Measurements from ENCODE around the gene WIPF1. TPM values are rescaled to one million over a fixed set of nuclear protein-coding genes. Genes with fewer than 3 reads are reported as not detected.

Gene WIPF1, protein sequence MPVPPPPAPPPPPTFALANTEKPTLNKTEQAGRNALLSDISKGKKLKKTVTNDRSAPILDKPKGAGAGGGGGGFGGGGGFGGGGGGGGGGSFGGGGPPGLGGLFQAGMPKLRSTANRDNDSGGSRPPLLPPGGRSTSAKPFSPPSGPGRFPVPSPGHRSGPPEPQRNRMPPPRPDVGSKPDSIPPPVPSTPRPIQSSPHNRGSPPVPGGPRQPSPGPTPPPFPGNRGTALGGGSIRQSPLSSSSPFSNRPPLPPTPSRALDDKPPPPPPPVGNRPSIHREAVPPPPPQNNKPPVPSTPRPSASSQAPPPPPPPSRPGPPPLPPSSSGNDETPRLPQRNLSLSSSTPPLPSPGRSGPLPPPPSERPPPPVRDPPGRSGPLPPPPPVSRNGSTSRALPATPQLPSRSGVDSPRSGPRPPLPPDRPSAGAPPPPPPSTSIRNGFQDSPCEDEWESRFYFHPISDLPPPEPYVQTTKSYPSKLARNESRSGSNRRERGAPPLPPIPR
- 0.61 and 3.5 TPM in 2 replicates for total RNA-seq (2014; rRNA removed; shearing (Covaris generic); ENCODE audit: low replicate concordance)

DNA sequence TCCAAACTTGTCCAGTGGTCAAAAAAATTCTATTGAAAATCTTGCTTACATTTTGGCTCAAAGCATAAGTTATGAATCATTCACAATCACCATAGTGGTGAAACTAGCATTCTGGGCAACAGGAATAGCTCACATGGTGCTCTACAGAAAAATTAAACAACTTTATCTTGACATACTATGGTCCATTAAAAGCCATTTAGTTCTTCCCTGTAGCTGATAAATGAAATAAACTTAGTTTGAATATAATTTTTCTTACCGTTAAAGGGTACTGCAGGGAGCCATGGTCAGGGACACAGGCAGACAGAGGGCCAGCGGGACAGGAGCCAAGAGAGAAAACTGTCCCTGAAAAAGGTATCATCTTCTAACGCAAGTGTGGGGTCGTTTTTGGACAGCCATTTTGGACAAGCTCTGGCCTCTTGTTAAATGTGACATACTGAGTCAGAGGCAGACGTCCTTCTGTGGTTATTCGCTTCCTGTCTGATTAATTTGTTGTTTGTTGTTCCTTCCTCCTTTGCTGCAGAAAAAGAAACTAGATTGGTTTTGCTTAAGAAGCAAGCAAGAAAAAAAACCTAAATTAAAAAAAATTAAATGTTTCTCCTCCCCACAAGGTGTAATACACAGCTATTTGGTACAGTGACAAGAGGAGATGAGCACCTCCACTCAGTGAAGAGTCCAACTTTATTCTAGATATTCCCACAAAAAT lies at the start of gene WIPF1:
WIPF1 (minus strand) TSS at position 460 of the 703 bp plus-strand sequence. CDS start 12,231 bp downstream, outside the sequence.
- no peak for DNase-seq (ENCODE audit: low read depth)
- in situ Hi-C loops (cut with HindIII; ENCODE audit: low pct_unique_long_range_greater_than_20kb, low sequenced_read_pairs) = no loop called here

DNA sequence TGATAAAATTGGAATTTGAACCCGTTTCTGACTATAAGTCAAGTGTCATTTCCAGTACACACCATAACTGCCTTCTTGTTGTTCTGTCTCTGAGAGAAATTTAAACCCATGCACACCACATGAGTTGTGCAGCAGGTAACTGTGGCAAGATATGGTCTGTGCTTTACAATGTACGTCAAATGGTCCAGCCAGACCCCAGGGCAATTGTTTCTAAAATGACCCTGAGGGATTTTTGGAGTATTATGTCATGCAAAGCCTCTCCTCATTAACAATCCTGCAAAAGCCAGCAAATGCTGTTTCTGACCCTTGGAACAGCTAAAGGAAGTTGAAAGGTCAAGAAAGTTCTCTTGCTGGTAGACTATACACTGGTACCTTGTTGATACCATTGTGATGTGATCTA lies 47.7 kb upstream of the WIPF1 start:
- no peak for DNase-seq (ENCODE audit: low read depth)
- in situ Hi-C loops (cut with HindIII; ENCODE audit: low pct_unique_long_range_greater_than_20kb, low sequenced_read_pairs) = no loop called here

DNA sequence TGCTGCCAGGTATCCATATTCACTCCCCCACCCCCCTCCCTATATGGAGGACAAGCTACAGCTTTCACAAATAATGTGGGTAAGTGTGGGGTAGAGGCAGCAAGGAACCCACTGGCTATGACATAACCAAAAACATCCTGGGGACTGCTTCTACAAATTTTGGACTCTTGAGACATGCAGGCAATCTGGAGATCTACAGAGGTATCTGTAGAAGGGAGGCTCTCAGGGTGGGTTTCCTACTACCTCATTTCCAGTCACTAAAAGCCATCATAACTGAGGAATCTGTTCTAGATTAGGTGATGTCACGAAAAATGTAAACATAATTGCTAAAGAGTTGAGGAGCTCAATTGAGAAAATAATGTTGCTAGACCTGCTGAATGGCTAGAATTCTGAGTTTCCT lies 46.8 kb upstream of the WIPF1 start:
- no peak for DNase-seq (ENCODE audit: low read depth)
- in situ Hi-C loops (cut with HindIII; ENCODE audit: low pct_unique_long_range_greater_than_20kb, low sequenced_read_pairs) = no loop called here

DNA sequence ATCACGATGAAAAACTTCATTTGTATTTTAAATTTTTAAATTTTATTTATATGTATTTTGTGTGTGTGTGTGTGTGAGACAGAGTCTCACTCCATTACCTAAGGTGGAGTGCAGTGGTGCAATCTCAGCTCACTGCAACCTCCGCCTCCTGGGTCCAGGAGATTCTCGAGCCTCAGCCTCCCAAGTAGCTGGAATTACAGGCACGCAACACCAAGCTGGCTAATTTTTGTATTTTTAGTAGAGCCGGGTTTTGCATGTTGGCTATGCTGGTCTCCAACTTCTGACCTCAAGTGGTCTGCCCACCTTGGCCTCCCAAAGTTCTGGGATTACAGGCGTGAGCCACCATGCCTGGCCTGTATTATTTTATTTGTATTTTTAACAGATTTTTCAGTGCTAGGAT lies 45.8 kb upstream of the WIPF1 start:
- in situ Hi-C loops (cut with HindIII; ENCODE audit: low pct_unique_long_range_greater_than_20kb, low sequenced_read_pairs) = no loop called here

DNA sequence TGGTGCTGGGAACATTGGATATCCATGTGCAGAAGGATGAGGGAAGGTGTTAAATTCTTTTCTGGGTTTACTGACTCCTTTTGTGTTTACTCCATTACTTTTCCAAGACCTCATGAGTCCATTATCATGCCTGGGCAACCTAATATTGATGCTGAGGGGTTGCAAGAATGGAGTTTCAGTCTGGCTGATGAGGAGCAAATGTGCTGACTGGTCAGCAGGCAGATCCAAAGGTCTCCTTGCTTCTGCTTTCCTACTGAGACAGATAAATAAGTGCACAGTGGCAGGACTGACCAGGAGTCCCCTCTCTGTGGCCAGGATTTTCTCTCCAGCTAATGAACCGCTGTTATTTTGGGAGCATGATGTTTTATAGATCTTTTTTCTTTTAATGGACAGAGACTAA lies 43.6 kb upstream of the WIPF1 start:
- DNase-seq (ENCODE audit: low read depth) = no peak
- in situ Hi-C loops (cut with HindIII; ENCODE audit: low pct_unique_long_range_greater_than_20kb, low sequenced_read_pairs) = no loop called here

More for the DNA sequence above, 45.8 kb upstream of the WIPF1 start:
- DNase-seq (ENCODE audit: low read depth) = no peak

DNA sequence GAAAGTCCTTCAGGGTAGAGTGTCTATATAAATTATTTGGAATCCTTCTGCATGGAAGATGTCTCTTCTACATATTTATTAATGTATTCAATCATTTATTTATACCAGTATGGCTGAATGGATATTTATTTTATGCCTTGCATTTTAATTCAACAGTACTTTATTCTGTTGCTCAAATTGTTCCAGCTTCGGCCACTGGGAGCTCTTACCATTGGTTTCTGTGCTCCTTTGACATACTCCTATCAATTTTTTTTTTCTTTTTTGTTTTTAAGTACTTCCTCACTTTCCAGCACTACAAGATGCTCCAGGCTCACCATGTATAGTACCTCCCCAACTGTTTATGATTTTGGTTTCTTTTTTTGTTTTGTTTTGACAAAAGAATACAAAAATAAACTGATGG lies 39.4 kb upstream of the WIPF1 start:
- in situ Hi-C loops (cut with HindIII; ENCODE audit: low pct_unique_long_range_greater_than_20kb, low sequenced_read_pairs) = no loop called here
- DNase-seq (ENCODE audit: low read depth) = no peak

DNA sequence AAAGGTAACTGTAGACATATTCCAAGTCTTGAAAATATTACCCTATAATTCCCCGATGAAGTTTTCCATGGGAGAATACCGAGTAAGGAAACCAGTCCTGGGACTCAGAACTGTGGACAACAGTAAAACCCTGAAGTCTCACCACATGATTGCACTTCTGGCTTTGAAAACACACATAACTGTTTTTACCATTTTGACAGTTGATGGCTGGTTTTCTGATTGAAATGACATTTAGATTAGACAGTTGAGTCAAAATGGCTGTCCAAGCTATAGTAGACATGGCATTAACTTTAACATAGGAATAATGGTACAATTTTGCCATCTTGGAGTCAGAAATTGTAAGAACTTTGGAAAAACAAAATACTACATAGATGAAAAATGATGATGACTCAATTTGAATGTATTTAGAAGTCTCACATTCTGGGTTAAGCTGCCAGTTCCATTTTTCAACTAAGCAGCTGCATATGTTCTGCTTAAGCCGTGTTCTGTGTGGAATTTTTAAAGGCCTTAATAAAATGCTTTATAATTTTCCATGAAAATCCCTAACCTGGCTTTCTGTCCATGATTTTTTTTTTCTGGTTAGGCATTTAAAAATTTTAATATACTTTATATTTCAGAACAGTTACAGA lies 38.3 kb upstream of the WIPF1 start:
- in situ Hi-C loops (cut with HindIII; ENCODE audit: low pct_unique_long_range_greater_than_20kb, low sequenced_read_pairs) = no loop called here
- DNase-seq (ENCODE audit: low read depth) = no peak

DNA sequence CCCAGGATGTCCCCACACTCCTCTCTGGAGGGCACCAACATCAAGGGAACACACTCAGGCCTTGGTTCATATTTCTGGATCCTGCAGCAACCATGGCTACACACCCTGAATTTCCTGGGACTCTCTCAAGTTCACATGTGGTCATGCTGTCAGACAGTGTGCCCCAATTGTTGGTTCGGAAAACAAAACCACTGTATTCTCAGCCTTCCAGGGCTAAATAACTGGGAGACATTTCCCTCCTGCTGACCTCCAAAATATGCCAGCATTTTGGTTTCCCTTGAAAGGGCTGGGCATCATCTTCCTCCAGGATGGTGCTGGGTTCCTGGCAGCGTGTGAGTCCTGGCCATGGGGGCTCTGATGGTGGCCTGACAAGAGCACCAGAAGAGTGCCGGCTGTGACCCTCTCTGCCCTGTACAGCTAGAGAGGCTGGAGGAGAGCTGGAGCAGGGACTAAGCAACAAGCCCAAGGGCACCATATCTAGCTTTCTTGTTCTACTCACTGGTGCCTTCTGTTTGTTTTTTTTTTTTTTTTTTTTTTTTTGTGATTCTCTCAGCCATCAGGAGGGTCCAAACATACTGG lies 37.5 kb upstream of the WIPF1 start:
- DNase-seq (ENCODE audit: low read depth) = no peak
- in situ Hi-C loops (cut with HindIII; ENCODE audit: low pct_unique_long_range_greater_than_20kb, low sequenced_read_pairs) = no loop called here

DNA sequence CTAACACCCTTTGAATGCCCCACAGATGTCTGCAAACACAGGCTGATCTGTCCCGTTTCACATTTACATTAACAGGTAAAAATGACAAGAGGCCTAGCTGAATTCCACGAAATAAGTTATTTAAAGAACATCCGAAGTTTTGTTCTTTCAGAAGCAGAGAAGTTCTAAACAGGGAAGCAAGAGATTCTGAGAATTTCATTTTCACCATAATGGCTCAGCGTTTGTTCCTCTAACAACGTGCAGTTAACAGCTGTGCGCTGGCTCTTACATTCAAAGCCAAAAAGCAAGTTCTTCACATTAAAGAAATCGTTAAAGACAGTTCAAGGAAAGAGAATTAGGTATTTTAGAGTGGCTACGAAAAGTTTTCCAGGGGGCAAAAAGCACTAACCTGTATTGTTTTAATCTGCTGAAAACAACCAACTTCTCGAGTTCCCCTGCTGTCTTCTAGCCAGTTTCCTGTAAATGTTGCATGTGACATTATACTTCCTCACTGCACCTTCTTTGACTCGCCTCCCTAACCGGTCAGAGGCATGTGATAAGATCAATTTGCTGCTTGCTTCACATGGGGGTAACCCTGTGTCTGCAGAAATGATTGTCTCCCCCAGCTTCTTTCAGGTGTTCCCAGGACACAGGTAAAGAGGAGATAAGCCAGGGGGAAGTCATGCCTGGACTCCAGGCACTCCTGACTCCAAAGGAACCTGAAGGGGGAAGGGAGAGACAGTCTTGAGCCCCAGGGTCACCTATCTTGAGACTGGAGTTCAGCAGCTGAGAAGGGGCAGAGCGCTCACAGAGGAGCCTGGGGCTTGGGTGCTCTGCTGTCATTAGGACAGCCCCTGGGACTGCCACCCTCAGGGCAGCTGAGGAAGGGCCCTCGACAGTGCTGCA lies 36.8 kb upstream of the WIPF1 start:
- in situ Hi-C loops (cut with HindIII; ENCODE audit: low pct_unique_long_range_greater_than_20kb, low sequenced_read_pairs) = no loop called here
- DNase-seq (ENCODE audit: low read depth) = no peak

DNA sequence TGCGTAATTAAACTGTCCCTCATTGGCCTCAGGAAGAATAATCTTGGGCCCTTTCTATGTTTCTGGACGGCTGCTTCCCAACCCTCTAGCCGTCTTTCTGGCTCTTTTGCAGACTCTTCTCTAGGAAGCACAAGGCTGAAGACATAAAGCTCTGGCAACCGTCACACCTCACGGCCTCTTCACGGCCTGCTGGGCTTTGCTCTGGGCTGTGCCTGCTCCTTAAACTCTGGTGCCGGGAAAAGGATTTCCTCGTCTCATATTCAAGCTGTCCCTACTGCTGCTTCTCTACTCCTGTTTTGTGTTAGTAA lies 36.0 kb upstream of the WIPF1 start:
- in situ Hi-C loops (cut with HindIII; ENCODE audit: low pct_unique_long_range_greater_than_20kb, low sequenced_read_pairs) = no loop called here
- DNase-seq (ENCODE audit: low read depth) = peak; percentile 44

DNA sequence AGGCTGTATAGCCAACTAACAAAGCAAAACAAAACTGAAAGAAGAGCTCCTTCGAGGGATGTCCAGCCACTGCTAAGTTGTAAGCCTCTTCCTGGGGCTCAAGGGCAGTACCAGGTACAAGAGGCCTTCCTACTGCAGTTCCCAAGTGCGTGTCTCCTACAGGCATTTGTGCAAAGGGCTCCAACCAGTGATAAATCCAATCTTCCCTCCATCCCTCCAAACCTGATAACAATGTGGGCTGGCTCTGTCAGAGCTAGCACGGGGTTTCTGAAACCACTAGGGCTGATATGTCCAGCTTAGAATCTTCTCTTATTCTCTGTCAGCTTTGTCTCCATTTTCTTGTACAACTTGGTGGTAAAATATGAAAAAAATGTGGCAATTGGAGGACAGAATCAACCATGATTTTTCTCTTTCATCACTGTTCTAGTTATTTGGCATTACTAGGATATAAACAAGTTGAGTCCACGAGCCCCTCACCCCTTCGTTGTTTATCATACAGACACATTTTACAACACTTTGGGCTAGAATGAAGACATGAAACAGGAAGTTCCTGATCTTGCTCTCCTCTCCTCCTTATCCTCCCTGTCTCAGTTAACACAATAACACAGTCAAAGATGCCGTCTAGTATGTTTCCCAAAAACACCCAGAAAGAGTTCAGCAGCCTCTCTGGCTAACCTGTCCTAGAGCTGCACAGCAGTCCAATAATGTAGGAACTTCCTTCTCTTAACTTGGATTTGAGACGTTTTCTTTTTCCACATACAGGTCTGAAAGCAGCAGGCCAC lies 35.4 kb upstream of the WIPF1 start:
- no peak for DNase-seq (ENCODE audit: low read depth)
- in situ Hi-C loops (cut with HindIII; ENCODE audit: low pct_unique_long_range_greater_than_20kb, low sequenced_read_pairs) = no loop called here

DNA sequence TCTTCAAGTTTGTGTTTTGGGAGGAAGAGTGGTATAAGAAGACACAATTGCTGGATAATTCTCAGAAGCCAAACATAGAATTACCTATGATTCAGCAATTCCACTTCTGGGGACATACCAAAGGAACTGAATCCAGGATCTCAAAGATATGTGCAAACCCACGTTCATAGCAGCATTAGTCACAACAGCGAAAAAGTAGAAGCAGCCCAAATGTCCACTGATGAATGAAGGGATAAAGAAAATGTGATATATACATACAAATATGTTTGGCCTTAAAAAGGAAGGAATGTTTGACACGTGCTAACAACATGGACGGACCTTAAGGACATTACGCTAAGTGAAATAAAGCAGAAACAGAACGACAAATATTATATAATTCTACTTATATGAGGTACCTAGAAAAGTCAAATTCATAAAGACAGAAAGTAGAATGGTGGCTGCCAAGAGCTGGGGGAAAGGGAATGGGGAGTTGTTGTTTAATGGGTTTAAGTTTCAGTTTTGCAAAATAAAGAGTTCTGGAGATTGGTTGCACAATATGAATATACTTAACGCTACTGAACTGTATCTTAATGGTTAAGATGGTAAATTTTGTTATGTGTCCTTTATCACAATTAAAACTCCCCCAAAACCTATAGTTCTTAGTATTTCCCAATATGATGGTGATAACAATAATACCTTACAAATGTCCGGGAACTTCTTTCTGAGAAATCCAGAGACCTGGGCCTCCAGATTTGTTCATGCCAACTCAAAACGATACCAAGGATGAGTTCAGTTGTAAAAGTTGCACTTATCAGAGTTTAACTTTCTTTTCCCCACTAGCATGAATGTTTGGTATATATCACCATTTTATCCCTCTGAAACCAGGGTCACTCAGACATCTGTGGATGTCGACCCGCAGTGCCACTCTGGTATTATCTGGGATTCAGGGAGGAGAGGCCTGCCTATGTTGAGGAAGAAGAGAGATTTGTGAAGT lies 33.7 kb upstream of the WIPF1 start:
- in situ Hi-C loops (cut with HindIII; ENCODE audit: low pct_unique_long_range_greater_than_20kb, low sequenced_read_pairs) = no loop called here
- DNase-seq (ENCODE audit: low read depth) = no peak

DNA sequence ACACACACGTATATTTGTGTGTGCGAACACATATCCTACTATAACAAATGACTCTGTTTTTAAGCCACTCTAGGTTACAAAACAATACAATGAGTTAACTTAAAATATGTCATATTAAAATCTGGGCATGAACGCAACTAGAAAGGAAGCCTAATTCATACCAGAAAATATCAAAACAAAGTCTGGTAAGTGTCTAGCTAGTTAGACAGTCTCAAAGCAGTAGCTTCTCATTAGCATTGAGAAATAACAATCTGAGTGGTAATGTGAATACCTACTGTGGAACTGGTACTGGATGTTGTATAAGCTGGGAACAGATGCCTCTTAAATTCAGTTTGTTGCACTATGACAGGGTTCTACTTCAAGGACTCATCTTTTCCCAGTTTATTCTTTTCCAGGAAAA lies 32.5 kb upstream of the WIPF1 start:
- DNase-seq (ENCODE audit: low read depth) = no peak

DNA sequence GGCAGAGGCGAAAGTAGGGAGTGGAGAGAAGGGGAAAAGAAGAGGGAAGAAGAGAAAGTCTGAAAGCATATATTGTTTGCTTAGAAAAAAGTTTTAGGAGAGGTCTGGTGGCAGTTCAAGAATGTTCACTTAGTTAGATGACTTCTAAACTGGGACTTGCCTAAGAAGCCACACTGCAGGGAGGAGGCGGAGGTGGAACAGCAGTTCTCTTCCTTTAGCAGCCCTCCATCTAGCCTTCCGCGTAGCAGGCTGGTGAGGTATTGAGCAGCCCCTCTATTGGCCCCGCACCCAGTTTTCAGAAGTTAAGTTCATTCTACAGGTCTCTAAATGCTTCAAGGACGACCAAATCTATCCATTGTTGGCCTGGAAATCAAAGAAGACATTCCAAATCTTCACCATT lies 31.9 kb upstream of the WIPF1 start:
- DNase-seq (ENCODE audit: low read depth) = no peak
- in situ Hi-C loops (cut with HindIII; ENCODE audit: low pct_unique_long_range_greater_than_20kb, low sequenced_read_pairs) = no loop called here

More for the DNA sequence above, 32.5 kb upstream of the WIPF1 start:
- in situ Hi-C loops (cut with HindIII; ENCODE audit: low pct_unique_long_range_greater_than_20kb, low sequenced_read_pairs) = no loop called here

DNA sequence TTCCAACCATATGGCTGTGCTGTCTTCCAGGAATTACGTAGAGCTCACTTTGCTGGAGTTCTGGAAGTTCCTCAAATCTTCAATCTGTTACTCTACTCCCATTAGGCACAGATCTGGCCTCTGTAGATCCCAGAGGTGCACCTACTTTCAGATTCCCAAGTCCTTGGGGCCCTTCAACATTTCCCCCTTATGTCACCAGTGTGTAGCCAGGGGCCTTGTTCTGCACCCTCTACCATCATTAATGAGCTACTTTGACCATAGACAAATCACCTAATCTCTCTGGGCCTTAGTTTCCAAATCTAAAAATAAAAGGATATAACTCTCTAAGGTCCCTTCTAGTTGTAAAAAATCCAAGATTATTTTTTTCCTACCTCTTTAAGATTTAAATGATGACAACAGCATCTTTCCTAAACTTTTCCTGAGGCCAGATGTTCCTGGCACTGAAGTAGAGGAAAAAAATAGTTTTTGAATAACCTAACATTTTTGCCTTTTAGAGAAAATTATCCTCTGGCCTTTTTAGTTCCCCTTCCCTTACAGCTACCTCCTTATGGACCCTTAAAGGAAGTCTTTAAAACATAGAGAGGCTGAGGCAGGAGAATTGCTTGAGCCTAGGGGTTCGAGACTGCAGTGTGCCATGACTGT lies 31.0 kb upstream of the WIPF1 start:
- DNase-seq (ENCODE audit: low read depth) = no peak
- in situ Hi-C loops (cut with HindIII; ENCODE audit: low pct_unique_long_range_greater_than_20kb, low sequenced_read_pairs) = no loop called here

DNA sequence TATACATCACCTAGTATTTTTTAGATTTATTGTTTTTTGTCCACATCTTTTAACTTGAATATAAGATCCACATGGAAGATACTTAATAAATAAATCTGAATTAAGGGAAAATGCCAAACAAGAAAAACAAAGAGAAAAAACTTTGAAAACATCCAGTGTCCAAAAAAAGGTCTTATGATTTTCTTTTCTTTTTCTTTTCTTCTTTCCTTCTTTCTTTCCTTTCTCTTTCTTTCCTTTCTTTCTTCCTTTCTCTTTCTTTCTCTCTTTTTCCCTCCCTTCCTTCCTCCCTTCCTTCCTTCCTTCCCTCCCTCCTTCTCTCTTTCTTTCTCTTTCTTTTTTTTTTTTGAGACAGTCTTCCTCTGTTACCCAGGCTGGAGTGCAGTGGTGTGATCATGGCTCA lies 29.6 kb upstream of the WIPF1 start:
- DNase-seq (ENCODE audit: low read depth) = no peak
- in situ Hi-C loops (cut with HindIII; ENCODE audit: low pct_unique_long_range_greater_than_20kb, low sequenced_read_pairs) = no loop called here

Measured in Caki2 (cell line).